Parathyroid adenoma (tissue), 2 donors: ENCODE measurements around the gene GABRG3.

Experiments used
- H2AFZ ChIP-seq: fragments of 300-600 bp; sonication (generic); one replicate; pipeline ENCODE4 v1.7.0; 2017; ENCODE audit warnings: antibody characterized with exemption, mild to moderate bottlenecking
- H3K27ac ChIP-seq: fragments of 300-600 bp; sonication (generic); one replicate; pipeline ENCODE4 v1.7.0; 2017
- H3K27me3 ChIP-seq: fragments of 300-600 bp; sonication (generic); one replicate; pipeline ENCODE4 v1.7.0; 2017; ENCODE audit warnings: low read length; ENCODE audit not compliant: control insufficient read depth, insufficient read depth
- H3K36me3 ChIP-seq: fragments of 300-600 bp; sonication (generic); one replicate; pipeline ENCODE4 v1.7.0; 2017; ENCODE audit warnings: low read length; ENCODE audit not compliant: control insufficient read depth, insufficient read depth
- H3K4me1 ChIP-seq: fragments of 300-600 bp; sonication (generic); one replicate; pipeline ENCODE4 v1.7.0; 2017; ENCODE audit warnings: control low read depth
- H3K4me2 ChIP-seq: fragments of 300-600 bp; sonication (generic); one replicate; pipeline ENCODE4 v1.7.0; 2017; ENCODE audit warnings: low read length
- H3K4me3 ChIP-seq: fragments of 300-600 bp; sonication (generic); one replicate; pipeline ENCODE4 v1.7.0; 2017; ENCODE audit warnings: low read depth, low read length
- H3K79me2 ChIP-seq: fragments of 300-600 bp; sonication (generic); one replicate; pipeline ENCODE4 v1.7.0; 2017; ENCODE audit warnings: control low read depth
- H3K9ac ChIP-seq: fragments of 300-600 bp; sonication (generic); one replicate; pipeline ENCODE4 v1.7.0; 2017; ENCODE audit warnings: mild to moderate bottlenecking
- H3K9me3 ChIP-seq: fragments of 300-600 bp; sonication (generic); one replicate; pipeline ENCODE4 v1.7.0; 2017; ENCODE audit warnings: low read length; ENCODE audit not compliant: control insufficient read depth
- CTCF ChIP-seq: fragments of 300-600 bp; sonication (generic); IDR thresholded peaks from one replicate; pipeline ENCODE4 v1.7.0; 2017; ENCODE audit warnings: antibody characterized with exemption, mild to moderate bottlenecking
- donor health status: primary hyperparathyroidism.

Gene GABRG3

GRCh38 chr15:27210176-27210575 is 239.2 kb downstream of the GABRG3 start:
- no peak overlapping the region for H3K27ac ChIP-seq
- H3K79me2 ChIP-seq: no peaks in the 10 kb centered on the region
- H3K4me3 ChIP-seq: no peak overlapping the region
- no peaks in the 10 kb centered on the region for H3K4me1 ChIP-seq
- no peak overlapping the region for H3K4me2 ChIP-seq
- no peaks in the 10 kb centered on the region for H3K9me3 ChIP-seq
- no peak for TF ChIP-seq CTCF
- no peak overlapping the region for H3K9ac ChIP-seq
- H3K36me3 ChIP-seq: no peaks in the 10 kb centered on the region
- no peaks in the 10 kb centered on the region for H3K27me3 ChIP-seq
- H2AFZ ChIP-seq: no peak overlapping the region

- Histone ChIP-seq H3K4me2 (no peak overlapping the region), H3K9me3 (no peaks in the 10 kb centered on the region), H3K79me2 (no peaks in the 10 kb centered on the region), H3K9ac (no peak overlapping the region), H3K36me3 (no peaks in the 10 kb centered on the region), H3K27ac (no peak overlapping the region), H3K4me3 (no peak overlapping the region), H2AFZ (no peak overlapping the region), H3K27me3 (no peaks in the 10 kb centered on the region), H3K4me1 (no peaks in the 10 kb centered on the region)
- TF ChIP-seq CTCF: no peak
Observed at GRCh38 chr15:27214032-27214431, 243.1 kb downstream of the GABRG3 start.

- H3K4me3 ChIP-seq: no peak overlapping the region
- no peak overlapping the region for H2AFZ ChIP-seq
- H3K4me1 ChIP-seq: no peaks in the 10 kb centered on the region
- no peaks in the 10 kb centered on the region for H3K36me3 ChIP-seq
- H3K4me2 ChIP-seq: no peak overlapping the region
- no peak overlapping the region for H3K9ac ChIP-seq
- no peaks in the 10 kb centered on the region for H3K79me2 ChIP-seq
- TF ChIP-seq CTCF: no peak
- no peaks in the 10 kb centered on the region for H3K27me3 ChIP-seq
- H3K9me3 ChIP-seq: no peaks in the 10 kb centered on the region
- H3K27ac ChIP-seq: no peak overlapping the region
Observed at GRCh38 chr15:27214961-27215360, 244.0 kb downstream of the GABRG3 start.

GRCh38 chr15:27218426-27218825 is 247.4 kb downstream of the GABRG3 start:
- H3K27me3 ChIP-seq: no peaks in the 10 kb centered on the region
- no peaks in the 10 kb centered on the region for H3K79me2 ChIP-seq
- no peak overlapping the region for H3K4me2 ChIP-seq
- H3K4me1 ChIP-seq: no peaks in the 10 kb centered on the region
- no peak overlapping the region for H2AFZ ChIP-seq
- no peak for TF ChIP-seq CTCF
- no peak overlapping the region for H3K9ac ChIP-seq
- H3K9me3 ChIP-seq: no peaks in the 10 kb centered on the region
- no peak overlapping the region for H3K27ac ChIP-seq
- no peaks in the 10 kb centered on the region for H3K36me3 ChIP-seq
- no peak overlapping the region for H3K4me3 ChIP-seq

GRCh38 chr15:27219636-27220035 is 248.7 kb downstream of the GABRG3 start:
- Histone ChIP-seq H3K27ac (no peak overlapping the region), H3K4me1 (no peaks in the 10 kb centered on the region), H3K4me2 (no peak overlapping the region), H2AFZ (no peak overlapping the region), H3K9ac (no peak overlapping the region), H3K36me3 (no peaks in the 10 kb centered on the region), H3K27me3 (no peaks in the 10 kb centered on the region), H3K79me2 (no peaks in the 10 kb centered on the region), H3K9me3 (no peaks in the 10 kb centered on the region), H3K4me3 (no peak overlapping the region)
- no peak for TF ChIP-seq CTCF
